NCI-H1417 treated with DMSO at 0.1 percent for 48 hours (cell line): Measurements from ENCODE around the gene TRIM14.
"Not testable (repeated sequence)": the region's sequence is repeated elsewhere in the genome, so short reads cannot be mapped to it uniquely, and the experiment has no call there.

ENCODE experiments used
- DNase-seq: peaks from one replicate; lab custom pipeline; 2025; lab: John Stamatoyannopoulos, UW

Gene TRIM14

DNA sequence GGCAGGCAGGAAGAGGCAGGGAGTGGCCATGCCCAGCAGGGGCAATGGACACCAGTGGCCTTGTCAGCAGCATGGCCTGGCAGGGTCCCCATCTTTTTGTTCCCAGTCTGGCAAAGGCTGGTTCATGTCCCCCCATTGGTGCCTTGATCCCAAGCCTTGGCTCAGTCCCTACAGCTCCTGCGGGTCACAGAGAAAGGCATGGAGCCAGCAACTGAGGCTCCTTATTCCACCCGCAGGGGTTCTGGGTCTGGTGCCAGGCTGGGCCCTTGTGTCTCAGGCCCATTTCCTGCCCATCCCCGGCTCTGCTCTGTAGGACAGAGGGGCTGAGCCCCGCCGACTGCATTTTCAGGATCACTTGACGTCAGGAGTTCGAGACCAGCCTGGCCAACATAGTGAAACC, 14.0 kb downstream of the TRIM14 start:
- no peak for DNase-seq

DNA sequence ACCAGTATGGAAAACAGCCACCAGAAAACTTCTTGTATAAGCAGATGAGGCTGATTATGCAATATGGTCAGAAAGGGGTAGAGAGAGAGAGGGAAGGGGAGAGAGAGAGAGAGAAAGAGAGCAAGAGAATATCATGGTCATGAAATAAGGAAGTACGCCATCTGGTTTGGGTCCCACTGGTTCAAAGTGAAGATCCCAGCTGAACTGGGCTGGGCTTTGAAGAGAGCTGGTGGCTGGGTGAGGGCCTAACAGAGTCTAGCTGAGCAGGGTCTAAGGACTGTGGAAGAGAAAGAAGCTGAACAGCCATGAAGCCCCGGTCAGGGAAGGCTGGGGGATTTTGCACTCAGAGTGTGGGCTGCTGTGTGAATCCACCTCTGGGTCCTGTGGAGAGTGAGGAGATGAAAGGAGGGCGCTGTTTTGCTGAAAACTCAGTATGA, 14.6 kb downstream of the TRIM14 start:
- no peak for DNase-seq

DNA sequence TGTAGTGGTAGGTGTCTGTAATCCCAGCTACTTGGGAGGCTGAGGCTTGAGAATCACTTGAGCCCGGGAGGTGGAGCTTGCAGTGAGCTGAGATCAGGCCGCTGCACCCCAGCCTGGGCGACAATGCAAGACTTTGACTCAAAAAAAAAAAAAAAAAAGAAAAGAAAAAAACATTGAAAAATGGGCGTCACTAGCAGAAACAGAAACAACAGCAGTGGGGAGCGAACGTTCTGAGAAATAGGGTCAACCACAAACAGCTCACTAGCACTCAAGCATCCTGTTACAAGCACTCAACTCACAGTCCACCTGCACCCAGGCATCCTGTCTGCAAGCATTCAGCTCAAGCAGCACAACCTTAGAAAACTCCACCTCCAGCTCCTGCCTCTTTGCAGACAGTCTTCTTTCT, 17.2 kb downstream of the TRIM14 start:
- DNase-seq: no peak

DNA sequence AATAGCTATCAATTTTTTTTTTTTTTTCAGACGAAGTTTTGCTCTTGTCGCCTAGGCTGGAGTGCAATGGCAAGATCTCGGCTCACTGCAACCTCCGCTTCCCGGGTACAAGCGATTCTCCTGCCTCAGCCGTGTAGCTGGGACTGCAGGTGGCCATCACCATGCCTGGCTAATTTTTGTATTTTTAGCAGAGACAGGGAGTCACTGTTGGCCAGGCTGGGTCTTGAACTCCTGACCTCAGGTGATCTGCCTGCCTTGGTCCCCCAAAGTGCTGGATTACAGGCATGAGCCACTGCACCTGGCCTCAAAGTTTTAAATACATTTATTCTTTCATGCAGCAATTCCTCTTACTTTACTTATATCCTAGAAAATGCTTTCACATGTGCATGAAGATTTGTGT, 17.6 kb downstream of the TRIM14 start:
- no peak for DNase-seq

DNA sequence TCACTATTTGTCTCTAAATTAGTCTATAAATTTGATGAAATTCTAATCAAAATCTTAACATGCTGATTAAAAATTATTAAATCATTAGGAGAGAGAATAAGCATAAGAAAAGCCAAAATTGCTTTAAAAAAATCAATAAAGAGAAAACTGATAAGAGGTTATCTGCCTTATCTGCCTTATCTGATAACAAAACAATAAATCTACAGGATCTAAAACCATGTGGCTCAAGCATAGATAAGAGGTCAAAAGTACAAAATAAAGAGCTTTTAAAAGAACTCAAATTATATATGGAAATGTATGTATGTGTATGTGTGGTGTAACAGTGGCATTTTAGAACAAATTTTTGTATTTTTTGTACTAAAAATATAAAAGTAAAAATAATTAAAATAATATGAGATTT, 18.6 kb downstream of the TRIM14 start:
- DNase-seq: no peak

DNA sequence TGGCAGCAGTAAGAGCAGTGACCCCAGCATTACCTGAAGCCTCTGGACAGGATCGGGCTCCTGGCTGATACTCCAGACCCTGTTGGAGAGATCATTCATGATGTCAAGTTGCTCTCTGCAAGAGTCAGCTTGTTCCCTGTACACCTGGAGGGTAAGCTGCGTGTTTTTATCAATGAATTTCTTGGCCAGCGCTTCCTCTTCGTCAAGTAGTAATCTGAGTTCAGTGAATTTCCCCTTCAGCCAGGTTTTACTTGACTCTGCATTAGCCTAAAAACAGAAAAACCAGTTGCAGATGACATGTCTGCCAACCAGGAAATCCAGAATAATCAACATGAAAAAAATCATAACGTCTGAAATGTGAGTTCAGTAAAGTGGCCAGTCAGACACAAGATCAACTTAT, 19.1 kb downstream of the TRIM14 start:
- DNase-seq: no peak

DNA sequence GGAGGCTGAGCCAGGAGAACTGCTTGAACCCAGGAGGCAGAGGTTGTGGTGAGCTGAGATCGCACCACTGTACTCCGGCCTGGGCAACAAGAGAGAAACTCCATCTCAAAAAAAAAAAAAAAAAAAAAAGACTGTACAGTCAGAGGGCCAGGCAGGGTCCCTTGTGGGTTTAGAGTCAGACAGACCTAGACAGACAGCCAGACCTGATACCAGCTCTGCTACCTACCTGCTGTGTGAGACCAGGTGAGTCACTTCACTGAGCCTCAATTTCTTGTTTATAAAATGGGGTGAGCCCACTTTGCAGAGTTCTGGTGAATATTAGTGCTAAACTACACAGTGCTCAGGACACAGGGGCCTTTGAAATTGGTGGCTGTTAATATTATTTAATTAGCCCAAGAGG, 19.7 kb downstream of the TRIM14 start:
- DNase-seq: no peak

DNA sequence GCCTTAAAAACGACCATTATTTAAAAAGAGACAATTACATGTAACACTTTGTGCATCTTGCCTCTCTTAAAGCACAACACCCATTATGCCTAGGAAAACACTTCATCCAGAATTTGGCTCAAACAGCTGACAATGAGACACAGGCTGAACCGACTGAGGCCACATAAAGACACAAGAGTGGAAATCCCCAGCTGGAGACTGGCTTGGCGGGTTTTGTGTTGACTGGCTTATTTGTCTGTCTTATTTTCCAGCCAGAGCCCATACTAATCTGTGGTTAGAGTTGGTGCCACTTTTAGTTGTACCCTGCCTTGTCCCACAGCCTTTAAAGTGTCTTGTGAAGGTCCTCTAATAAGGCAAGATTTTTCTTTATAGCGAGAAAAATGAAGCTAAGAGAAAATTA, 21.2 kb downstream of the TRIM14 start:
- no peak for DNase-seq

DNA sequence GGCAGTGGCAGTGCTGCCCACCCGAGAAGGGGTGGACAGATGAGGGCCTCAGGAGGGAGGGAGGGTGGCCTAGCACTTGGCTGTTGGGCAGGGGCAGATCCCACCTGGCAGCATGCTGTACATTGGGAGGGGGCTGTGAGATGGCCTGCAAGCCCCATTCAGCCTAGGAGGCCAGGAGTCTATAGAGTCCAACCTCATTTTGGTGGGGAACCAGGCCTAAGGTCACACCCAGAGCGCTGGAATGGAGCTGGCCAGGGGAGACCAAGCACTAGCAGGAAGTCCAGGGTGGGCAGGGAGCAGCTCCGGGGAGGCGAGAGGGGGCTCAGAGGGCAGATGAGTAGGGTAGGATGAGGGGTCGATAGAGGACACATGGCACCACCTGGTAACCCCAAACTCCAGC, 22.9 kb downstream of the TRIM14 start:
- DNase-seq: no peak

DNA sequence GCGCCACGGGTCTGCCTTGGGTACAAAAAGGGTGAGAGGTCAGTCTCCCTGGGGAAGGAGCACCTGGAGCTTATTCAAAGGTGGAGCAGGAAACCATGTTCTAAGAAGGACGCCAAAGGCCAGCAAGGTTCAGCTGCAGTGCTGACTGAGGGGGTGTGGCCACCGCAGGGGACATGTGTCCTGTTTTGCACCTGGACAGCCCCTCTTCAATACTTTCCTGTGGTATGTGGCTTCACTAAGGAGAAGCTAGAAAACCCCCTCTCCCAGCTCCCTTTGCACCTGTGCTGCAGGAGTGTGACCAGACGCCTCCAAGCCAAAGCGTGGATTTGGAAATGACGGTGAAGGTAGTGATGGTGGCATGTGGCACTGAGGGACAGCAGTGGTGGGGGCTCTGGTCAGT, 23.6 kb downstream of the TRIM14 start:
- DNase-seq: no peak

DNA sequence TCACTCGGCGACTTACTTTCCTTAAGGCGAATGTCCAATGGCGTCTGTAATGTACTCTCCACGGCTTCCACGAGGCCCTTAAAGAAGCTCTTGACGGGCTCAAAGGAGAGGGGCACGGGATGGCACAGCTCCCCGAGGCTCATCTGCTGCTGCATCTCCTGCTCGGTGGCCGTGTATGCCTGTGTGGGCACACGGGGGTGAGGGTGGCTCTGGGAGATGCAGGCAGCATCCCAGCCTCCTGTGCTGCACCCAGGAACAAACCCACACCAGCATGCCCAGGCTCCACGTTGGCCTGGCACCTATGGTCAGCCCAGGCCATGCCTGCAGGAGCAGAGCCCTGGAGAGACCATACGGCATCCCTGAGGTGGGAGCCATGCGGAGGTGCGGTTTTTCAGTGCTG, 24.2 kb downstream of the TRIM14 start:
- DNase-seq: no peak

DNA sequence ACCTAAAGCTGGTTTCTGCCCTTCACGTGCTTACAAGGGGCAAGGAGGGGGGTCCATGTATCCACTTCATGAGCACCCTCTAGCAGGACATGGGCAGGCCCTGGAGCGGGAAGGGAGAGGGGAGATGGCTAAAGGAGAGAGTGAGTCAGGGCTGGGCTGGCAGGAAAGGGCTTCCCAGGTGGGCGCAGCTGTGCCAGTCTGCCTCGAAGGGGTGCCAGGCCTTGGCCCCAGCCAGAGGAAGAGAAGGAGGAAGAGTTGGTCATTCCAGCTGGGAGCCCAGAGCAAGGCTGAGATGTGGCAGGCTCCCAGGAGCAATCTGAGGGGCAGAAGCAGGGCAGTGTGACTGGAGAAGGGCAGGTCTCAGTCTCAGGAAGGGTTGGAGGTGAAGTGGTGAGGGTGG, 24.7 kb downstream of the TRIM14 start:
- DNase-seq: no peak

DNA sequence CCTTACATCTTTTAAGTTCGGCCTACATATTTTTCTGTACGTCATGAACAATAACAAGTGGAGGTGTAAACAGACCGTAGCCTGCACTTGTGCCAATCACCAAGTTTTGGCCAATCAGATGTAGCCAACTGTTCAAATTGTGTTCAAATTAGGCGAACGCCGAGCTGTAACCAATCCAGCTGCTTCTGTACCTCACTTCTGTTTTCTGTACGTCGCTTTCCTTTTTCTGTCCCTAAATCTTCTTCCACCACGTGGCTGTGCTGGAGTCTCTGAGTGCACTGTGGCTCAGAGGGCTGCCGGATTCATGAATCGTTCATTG, 26.4 kb downstream of the TRIM14 start:
- DNase-seq: no peak

DNA sequence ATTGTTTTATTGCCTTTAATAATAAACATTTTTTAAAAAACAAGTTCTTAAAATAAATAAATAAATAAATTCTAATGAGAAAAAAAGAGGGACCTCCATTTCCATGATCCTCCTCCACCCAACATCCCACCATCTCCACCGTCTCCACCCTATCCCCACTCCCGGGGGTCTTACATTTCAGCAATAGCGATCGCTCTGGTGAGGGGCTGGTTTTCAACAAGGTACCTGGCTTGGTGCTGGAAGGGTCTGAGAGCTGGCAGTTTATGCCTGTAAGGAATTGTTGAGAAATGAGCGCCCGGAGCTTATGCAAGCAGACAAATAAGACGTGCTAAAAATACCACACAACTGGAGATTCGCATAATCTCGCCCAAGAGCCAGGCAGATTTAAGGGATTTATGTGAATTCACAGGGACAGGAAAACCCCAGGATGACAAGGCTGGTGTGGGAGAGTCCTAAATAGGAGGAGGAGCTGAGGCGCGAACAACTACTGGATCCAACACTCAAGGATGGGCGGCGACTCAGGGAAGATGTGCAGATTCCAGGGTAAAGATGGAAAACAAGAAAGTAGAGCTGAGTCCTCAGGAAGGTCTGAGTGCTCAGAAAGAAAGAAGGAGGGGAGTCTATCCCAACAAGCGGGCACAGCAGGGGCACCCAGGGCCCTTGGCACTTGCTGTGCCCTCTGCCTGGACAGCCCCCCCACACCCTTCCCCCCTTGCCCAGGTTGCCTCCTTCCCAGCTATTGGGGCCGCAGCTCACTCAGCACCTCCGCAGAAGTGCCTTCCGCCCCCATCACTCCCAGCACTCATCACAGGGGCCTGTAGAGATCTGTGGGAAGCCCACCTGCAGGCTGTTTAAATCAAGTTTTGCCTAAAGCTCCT, 27.0 kb downstream of the TRIM14 start:
- DNase-seq: no peak

DNA sequence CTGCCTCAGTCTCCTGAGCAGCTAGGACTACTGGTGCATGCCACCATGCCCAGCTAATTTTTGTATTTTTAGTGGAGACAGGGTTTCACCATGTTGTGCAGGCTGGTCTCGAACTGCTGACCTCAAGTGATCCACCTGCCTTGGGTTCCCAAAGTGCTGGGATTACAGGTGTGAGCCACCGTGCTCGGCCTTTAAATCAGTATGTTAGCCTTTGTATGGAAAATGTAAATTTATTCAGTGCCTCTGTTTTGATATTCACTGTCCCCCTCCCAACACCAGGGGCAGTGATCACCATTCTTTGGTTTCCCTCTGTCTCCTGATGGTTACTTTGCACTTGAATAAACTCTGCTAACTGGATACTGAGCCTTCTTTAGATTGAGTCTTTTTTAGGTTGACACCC, 28.3 kb downstream of the TRIM14 start:
- not testable (repeated sequence) for DNase-seq

DNA sequence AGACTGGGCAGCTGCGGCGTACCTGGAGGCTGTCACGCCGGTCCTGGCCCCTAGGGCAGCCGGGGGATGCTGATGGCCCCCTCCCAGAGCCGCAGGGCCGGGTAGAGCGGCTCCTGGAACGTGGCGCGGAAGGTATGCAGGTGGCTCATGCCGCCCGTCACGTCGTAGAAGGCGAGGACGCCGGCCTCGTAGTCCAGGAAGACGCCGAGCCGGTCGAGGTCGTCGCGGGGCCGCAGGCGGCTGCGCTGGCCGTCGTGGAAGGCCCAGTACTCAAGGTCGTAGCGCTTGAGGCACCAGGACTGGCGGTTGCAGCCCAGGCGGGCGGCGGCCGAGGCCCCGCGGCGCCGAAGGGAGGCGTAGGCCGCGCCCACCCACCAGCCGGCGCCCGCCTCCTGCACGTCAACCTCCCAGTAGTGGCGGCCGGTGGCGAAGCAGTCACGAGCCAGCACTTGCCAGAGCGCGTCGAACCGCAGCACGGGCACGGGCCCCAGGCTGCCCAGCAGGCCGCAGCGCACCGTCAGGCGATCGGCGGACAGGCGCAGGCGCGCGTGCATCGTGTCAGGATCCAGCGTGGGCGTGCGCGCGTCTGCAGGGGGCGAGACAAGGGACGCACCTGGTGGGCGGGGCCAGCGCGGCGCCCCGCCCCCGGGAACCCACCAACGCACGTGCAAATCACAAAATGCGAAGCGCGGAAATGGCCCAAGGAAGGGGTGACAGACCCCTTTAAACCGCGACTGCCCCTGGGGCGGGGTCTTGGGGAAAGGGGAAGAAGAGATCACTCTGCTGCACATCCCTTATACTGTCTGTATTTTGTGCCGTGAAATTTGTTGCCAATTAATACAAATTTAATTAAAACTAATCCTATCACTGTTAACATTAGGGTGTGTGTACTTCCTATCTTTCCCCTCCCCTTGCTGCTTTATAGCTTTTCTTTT, 31.3 kb downstream of the TRIM14 start:
- no peak for DNase-seq

DNA sequence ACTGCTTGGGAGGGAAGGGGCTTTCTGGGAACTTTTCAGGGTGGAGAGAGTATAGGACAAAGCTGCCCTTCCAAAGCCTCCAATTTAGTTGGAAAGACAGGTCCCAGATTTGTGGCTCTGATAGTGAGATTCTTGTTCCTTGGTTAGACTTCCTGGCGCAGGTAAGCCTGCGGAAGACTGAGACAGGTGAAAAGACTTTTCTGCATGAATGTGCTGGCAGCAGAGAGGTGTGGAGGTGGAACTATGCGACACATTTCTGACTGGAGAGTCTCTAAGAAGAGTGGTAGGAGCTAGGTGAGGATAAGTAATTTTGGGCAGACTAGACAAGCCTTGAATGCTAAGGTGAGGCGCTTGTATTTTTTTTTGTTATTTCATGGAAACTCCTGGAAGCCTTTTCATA, 32.6 kb downstream of the TRIM14 start:
- no peak for DNase-seq

DNA sequence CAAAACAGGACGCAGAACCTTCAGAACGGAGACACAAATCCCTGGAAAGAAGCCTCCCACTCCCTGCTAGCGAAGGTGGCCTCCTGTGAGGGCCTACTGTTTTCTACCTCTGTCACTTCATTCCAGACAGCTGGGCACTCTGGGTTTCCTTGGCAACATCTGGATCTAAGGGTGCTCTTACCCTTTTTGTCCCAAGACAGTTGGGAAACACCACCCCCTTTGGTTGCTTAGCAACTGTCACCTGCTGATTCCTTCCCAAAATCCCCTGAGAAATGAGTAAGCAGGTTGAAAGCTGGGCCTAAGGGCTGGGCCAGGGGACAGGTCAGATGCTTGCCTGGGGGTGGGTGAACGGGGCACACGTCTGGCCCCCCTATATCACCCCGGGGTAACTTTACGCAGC, 33.1 kb downstream of the TRIM14 start:
- no peak for DNase-seq

DNA sequence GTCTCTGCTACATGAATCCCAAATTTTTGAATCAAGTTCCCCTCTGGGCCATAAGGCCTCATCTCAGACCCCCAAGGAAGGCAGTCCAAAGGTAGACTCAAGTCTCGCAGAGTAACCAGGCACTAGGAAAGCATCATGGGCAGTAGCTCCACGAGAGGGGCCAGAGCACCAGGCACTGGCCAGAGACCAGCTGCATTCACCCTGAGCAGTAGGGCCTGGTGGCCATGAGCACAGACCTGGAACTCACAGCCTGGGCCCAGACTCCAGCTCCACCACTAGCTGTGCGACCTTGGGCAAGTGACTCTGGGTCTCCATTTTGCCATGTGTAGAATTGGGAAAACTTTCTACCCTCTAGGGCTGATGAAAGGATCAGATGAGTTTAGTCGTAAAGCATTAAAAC, 34.0 kb downstream of the TRIM14 start:
- DNase-seq: no peak

DNA sequence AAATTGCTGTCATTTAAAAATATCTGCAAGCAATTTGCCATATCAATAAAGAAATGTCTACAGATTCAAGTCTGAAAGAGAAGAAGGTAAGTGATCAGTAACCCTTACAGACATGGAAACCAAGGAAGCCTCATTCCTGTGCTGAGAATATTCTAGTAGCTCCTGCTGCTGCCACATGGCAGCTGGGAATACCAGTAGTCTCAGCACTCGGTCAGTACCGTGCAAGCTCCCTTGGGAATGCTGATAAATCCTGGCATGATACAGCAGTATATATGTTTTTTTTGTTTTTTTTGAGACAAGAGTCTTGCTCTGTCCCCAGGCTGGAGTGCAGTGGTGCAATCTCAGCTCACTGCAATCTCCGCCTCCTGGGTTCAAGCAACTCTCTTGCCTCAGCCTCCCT, 34.6 kb downstream of the TRIM14 start:
- DNase-seq: no peak

DNA sequence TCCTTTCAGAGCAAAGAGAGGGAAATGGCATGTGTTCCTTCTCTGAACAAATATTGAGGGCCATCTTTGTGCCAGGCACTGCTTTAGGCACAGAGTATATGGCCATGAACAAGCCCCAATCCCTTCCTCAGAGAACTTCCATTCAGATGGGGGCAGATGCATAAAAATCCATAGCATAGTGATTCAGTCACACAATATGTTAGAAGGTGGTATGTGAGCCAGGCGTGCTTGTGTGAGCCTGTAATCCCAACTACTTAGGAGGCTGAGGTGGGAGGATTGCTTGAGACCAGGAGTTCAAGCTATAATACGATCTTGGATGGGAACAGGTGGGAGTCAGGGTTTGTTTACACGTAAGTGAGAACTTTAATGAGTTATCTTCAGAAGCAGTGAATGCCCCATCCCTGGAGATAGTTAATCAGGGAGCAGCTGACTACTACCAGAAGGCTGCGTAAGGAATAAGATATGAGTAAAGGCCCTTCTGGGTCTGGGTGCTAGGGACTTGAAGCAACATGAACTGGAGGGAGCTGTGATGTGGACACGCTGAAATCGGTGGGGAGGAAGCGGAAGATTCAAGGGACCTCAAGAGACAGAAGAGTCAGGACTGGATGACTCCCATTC, 35.3 kb downstream of the TRIM14 start:
- no peak for DNase-seq

DNA sequence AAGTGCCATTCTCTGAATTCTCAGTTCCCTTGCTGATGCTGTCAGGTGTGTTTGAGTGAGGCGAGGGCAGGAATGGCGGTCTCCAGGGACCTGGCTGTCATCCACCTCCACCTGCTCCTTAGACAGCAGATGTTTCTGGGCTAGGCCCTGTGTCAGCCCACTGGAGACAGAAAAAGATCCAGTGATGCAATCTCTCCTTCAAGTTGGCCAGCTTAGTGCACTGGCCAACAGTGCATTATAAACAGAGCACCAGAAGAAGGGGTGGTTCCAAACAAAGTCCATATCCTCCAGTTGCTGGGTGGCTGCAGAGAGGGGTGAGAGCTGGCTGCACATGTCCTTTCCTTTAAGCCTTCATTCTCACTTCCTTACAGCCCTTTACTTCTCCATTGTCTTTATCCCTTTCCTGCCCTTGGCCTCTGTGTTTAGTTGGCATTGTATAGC, 35.9 kb downstream of the TRIM14 start:
- DNase-seq: no peak
